B cell (primary cell): ENCODE measurements around the gene XPNPEP3.

Source experiments
- CTCF ChIP-seq: fragments of 200-600 bp; IDR thresholded peaks from one replicate; pipeline ENCODE4 v1.8.0; 2022; ENCODE audit warnings: antibody characterized with exemption, mild to moderate bottlenecking
- EZH2 ChIP-seq: IDR thresholded peaks from 2 replicates; pipeline ENCODE4 v1.6.1; 2012; ENCODE audit warnings: borderline replicate concordance, low read depth, mild to moderate bottlenecking, moderate library complexity, low read length; ENCODE audit not compliant: insufficient read depth, poor library complexity, severe bottlenecking

GRCh38 chr22:40966726-40967085, 109.8 kb downstream of the XPNPEP3 start:
- TF ChIP-seq CTCF, result no peak
- no peak for TF ChIP-seq EZH2
